ENCODE data around the gene CDK2AP2. TPM values are rescaled to one million over a fixed set of nuclear protein-coding genes. Genes with fewer than 3 reads are reported as not detected.
"Not testable (repeated sequence)": the region's sequence is repeated elsewhere in the genome, so short reads cannot be mapped to it uniquely, and the experiment has no call there.

CDK2AP2 gene
- total RNA-seq, 1 donor from 2014 or later: 19.0 TPM

- TF ChIP-seq CTCF (IDR thresholded peaks at IDR 0.05; ENCODE audit: insufficient read depth, low read length, severe bottlenecking): no peak
- Histone ChIP-seq H3K27me3 (ENCODE audit: control insufficient read depth, insufficient read depth, low read length) (no peaks in the 10 kb centered on the region), H3K4me3 (ENCODE audit: low read depth, low read length) (peak overlapping the region; percentile 90), H3K36me3 (ENCODE audit: control insufficient read depth, insufficient read depth, low read length) (peaks cover 7% of the 10 kb centered on the region)
- FAIRE-seq (no peak), DNase-seq (ENCODE audit: low read depth) (peak; percentile 86)
Measured at GRCh38 chr11:67468056-67468455, 39.9 kb downstream of the CDK2AP2 start.

GRCh38 chr11:67466962-67467771, 40.8 kb downstream of the CDK2AP2 start:
- H3K4me3 ChIP-seq (ENCODE audit: low read depth, low read length): peak overlapping the region; percentile 90
- no peak for TF ChIP-seq CTCF (IDR thresholded peaks at IDR 0.05; ENCODE audit: insufficient read depth, low read length, severe bottlenecking)
- no peaks in the 10 kb centered on the region for H3K27me3 ChIP-seq (ENCODE audit: control insufficient read depth, insufficient read depth, low read length)
- DNase-seq (ENCODE audit: low read depth): no peak
- no peak for FAIRE-seq
- peaks cover 7% of the 10 kb centered on the region for H3K36me3 ChIP-seq (ENCODE audit: control insufficient read depth, insufficient read depth, low read length)

GRCh38 chr11:67466367-67466766, 41.6 kb downstream of the CDK2AP2 start:
- H3K36me3 ChIP-seq (ENCODE audit: control insufficient read depth, insufficient read depth, low read length): peaks cover 7% of the 10 kb centered on the region
- DNase-seq (ENCODE audit: low read depth) (no peak), FAIRE-seq (no peak)
- no peaks in the 10 kb centered on the region for H3K27me3 ChIP-seq (ENCODE audit: control insufficient read depth, insufficient read depth, low read length)
- TF ChIP-seq CTCF (IDR thresholded peaks at IDR 0.05; ENCODE audit: insufficient read depth, low read length, severe bottlenecking): no peak
- H3K4me3 ChIP-seq (ENCODE audit: low read depth, low read length): no peak overlapping the region

- not testable (repeated sequence) for FAIRE-seq; H3K36me3 ChIP-seq (ENCODE audit: control insufficient read depth, insufficient read depth, low read length); H3K27me3 ChIP-seq (ENCODE audit: control insufficient read depth, insufficient read depth, low read length)
- DNase-seq (ENCODE audit: low read depth): peak; percentile 50
- H3K4me3 ChIP-seq (ENCODE audit: low read depth, low read length): peak overlapping the region; percentile 62
Measured at GRCh38 chr11:67465530-67465929, 42.4 kb downstream of the CDK2AP2 start.

- no peak for FAIRE-seq
- peak; percentile 48 for DNase-seq (ENCODE audit: low read depth)
- H3K4me3 ChIP-seq (ENCODE audit: low read depth, low read length): peak overlapping the region; percentile 62
Measured at GRCh38 chr11:67465189-67465510, 42.8 kb downstream of the CDK2AP2 start.

More at GRCh38 chr11:67465189-67465510, 42.8 kb downstream of the CDK2AP2 start:
- TF ChIP-seq CTCF (IDR thresholded peaks at IDR 0.05; ENCODE audit: insufficient read depth, low read length, severe bottlenecking): no peak
- Histone ChIP-seq H3K36me3 (ENCODE audit: control insufficient read depth, insufficient read depth, low read length) (peaks cover 7% of the 10 kb centered on the region), H3K27me3 (ENCODE audit: control insufficient read depth, insufficient read depth, low read length) (no peaks in the 10 kb centered on the region)

Data from bronchial epithelial cell (primary cell).